Testis (tissue), 3 donors: ENCODE data around the gene GATB. TPM values are rescaled to one million over a fixed set of nuclear protein-coding genes. Genes with fewer than 3 reads are reported as not detected.

Experiments used
- DNase-seq: peaks from one replicate; pipeline ENCODE4 v3.0.0-alpha.2; 2019
- H3K27ac ChIP-seq, 2 donors: fragments of 200-600 bp; sonication (generic); one replicate each; pipeline ENCODE4 v1.5.1; 2019
- H3K27me3 ChIP-seq: fragments of 200-600 bp; sonication (generic); one replicate; pipeline ENCODE4 v1.5.1; 2019
- H3K36me3 ChIP-seq: fragments of 200-600 bp; sonication (generic); one replicate; pipeline ENCODE4 v1.5.1; 2017; ENCODE audit warnings: low read depth; ENCODE audit errors: missing control alignments
- H3K4me1 ChIP-seq: fragments of 200-600 bp; sonication (generic); one replicate; pipeline ENCODE4 v1.5.1; 2019
- H3K4me3 ChIP-seq, 2 donors: fragments of 200-600 bp; sonication (generic); one replicate each; pipeline ENCODE4 v1.5.1; 2017 to 2019
- H3K9me3 ChIP-seq: fragments of 200-600 bp; sonication (generic); one replicate; pipeline ENCODE4 v1.5.1; 2017
- POLR2A ChIP-seq: fragments of 450-650 bp; IDR thresholded peaks from one replicate; pipeline ENCODE4 v1.6.1; 2017; ENCODE audit warnings: antibody characterized with exemption, mild to moderate bottlenecking, moderate library complexity
- WGBS, 2 donors: methylation state at CpG; one replicate each; pipeline ENCODE4 v1.1.5; 2018; 5-methylcytosine and 5-hydroxymethylcytosine counted together
- intact Hi-C: fragments of 100-400 bp; cut with DNase I; formaldehyde crosslinking; loops from one replicate; pipeline ENCODE4 v1.15.1; 2023; ENCODE audit warnings: low total_unique reads
- polyA plus RNA-seq: library from polyadenylated mRNA; stranded (reverse); fragments of 350-450 nt; fragmentation: Illumina TruSeq; extraction: RNeasy Lipid Tissue Mini Kit (QIAGEN cat#74804); gene quantifications from one replicate; pipeline ENCODE4 v1.2.3, GENCODE V29; 2014; ENCODE audit warnings: low read depth, low replicate concordance; ENCODE audit not compliant: insufficient read depth
- total RNA-seq, 2 donors: library from RNA; depleted of rRNA; stranded (reverse); fragments of >200 nt; gene quantifications; one replicate each; pipeline ENCODE4 v1.2.3, GENCODE V29; 2016
- TF ChIP-seq, protein P1 (sequence below), 3 experiments: fragments of 450-650 bp in 2 of 3; fragments of 200-600 bp in 1 of 3; sonication (generic) in 1 of 3; IDR thresholded peaks; one replicate each; pipeline ENCODE4 v1.5.1; 2016 to 2019; ENCODE audit warnings: antibody characterized with exemption in 3 of 3, mild to moderate bottlenecking in 2 of 3, moderate library complexity in 1 of 3

GATB gene
- total and polyA plus RNA-seq, 3 donors from 2014 or later = 21.9 to 49.4 (median 44.7) TPM

DNA sequence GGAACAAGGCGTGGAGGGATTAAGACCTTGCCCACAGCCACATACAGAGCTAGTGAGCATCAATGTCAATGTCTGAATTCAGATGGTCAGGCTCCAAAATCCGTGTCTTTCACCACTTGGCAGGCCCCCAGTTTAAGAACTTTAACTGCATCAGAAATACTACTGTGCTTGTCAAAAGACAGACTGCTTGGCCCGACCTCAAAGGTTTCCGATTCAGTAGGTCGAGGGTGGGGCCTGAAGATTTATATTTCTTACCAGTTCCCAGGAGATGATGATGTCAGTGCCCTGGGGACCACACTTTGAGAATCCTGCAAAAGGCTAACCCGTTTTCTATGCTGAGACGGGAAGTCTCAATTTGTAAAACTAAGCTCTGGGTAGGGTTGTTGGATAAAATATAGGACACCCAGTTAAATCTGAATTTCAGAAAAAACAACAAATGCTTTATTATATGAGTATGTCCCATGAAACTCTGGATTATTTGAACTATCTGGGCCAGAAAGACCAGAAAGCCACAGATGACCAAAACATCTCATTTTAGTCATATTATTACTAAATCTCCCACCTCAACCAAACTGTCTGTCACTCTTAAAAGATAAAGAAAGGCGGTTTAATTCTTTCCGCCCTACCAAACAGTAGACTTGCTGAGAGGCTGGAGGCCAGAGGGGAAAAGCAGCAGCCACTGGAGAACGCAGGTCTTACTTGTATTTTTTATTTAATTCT is 42.7 kb downstream of the GATB start:
- TF ChIP-seq, protein P1, sequence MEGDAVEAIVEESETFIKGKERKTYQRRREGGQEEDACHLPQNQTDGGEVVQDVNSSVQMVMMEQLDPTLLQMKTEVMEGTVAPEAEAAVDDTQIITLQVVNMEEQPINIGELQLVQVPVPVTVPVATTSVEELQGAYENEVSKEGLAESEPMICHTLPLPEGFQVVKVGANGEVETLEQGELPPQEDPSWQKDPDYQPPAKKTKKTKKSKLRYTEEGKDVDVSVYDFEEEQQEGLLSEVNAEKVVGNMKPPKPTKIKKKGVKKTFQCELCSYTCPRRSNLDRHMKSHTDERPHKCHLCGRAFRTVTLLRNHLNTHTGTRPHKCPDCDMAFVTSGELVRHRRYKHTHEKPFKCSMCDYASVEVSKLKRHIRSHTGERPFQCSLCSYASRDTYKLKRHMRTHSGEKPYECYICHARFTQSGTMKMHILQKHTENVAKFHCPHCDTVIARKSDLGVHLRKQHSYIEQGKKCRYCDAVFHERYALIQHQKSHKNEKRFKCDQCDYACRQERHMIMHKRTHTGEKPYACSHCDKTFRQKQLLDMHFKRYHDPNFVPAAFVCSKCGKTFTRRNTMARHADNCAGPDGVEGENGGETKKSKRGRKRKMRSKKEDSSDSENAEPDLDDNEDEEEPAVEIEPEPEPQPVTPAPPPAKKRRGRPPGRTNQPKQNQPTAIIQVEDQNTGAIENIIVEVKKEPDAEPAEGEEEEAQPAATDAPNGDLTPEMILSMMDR (IDR thresholded peaks at IDR 0.05) = no peak
- no peak for TF ChIP-seq POLR2A
- DNase-seq = no peak

DNA sequence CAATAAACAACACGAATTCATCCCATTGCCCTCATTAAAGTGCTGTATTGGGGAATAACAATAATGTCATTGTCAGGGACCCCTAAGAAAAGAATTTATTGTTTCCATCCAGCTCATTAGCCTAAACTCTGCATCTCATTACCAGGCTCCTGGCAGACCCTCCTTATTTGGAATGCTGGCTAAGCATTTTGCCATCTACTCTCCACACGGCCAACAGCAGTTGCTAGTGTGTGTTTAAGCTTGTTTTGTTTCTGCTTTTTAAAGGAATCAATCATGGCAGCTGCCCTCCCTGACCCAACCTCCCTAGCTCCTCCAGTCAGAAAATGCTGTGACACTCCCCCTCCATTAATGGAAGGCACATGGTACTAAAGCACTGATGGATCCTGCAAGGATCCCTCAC is 43.5 kb downstream of the GATB start:
- Histone ChIP-seq H3K36me3 (no peaks in the 10 kb centered on the region), H3K27ac (no peak overlapping the region), H3K4me1 (no peaks in the 10 kb centered on the region), H3K27me3 (no peaks in the 10 kb centered on the region), H3K9me3 (no peaks in the 10 kb centered on the region), H3K4me3 (no peak overlapping the region)
- no peak for DNase-seq
- WGBS, 2 donors = 79 to 85% methylated on average over 2 of the region's 2 CpGs
- intact Hi-C loops = no loop called here
- TF ChIP-seq POLR2A = no peak
- TF ChIP-seq, protein P1 (IDR thresholded peaks at IDR 0.05) = no peak

More for the DNA sequence above, 42.7 kb downstream of the GATB start:
- Histone ChIP-seq H3K9me3 (no peaks in the 10 kb centered on the region), H3K27me3 (no peaks in the 10 kb centered on the region), H3K27ac (no peak overlapping the region), H3K4me3 (no peak overlapping the region), H3K36me3 (no peaks in the 10 kb centered on the region), H3K4me1 (no peaks in the 10 kb centered on the region)
- intact Hi-C loops = no loop called here
- WGBS, 2 donors = 81% methylated on average over 10 of the region's 10 CpGs

DNA sequence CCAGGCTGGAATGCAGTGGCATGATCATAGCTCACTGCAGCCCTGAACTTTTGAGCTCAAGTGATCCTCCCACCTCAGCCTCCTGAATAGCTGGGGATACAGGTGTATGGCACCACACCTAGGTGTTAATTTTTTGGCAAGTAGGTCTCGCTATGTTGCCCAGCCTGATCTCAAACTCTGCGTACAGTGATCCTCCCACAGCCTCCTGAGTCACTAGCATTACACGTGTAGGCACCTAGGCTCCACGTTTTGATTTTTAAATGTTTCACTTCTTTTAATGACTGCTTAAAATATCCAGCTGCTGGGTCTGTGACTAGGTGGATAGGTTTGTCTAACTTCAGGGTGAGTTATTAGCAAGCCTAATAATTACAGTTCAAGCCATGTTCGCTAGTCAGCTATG is 44.5 kb downstream of the GATB start:
- 77 to 89% methylated on average over 5 of the region's 5 CpGs for WGBS, 2 donors
- no peak for TF ChIP-seq POLR2A
- TF ChIP-seq, protein P1 (IDR thresholded peaks at IDR 0.05) = no peak
- Histone ChIP-seq H3K27me3 (no peaks in the 10 kb centered on the region), H3K27ac (no peak overlapping the region), H3K4me1 (no peaks in the 10 kb centered on the region), H3K4me3 (no peak overlapping the region), H3K9me3 (no peaks in the 10 kb centered on the region), H3K36me3 (no peaks in the 10 kb centered on the region)
- no peak for DNase-seq
- intact Hi-C loops = no loop called here

DNA sequence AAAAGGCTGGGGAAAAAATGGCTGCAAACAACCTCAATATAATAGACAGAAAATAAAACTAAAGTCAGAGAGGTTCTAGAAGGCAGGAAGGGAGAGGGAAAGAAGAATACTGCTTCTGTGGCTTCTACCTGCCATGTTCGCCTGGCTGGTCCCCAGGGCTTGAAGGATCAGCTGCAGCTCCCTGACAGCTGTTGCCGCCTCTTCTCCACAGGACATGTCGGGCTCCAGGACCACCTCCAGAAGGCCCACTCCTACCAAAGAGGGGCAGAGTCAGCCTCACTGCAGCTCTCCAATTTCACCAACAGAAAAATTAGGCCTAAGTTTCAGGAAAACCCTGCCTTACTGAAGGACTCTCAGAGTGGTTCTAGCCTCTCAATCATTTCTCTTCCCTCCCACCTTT is 44.9 kb downstream of the GATB start:
- no peak overlapping the region for H3K27ac ChIP-seq

More for the DNA sequence above, 44.9 kb downstream of the GATB start:
- H3K4me3 ChIP-seq = no peak overlapping the region
- no peak for TF ChIP-seq POLR2A
- TF ChIP-seq, protein P1 (IDR thresholded peaks at IDR 0.05) = no peak
- intact Hi-C loops = no loop called here
- no peaks in the 10 kb centered on the region for H3K4me1 ChIP-seq
- no peaks in the 10 kb centered on the region for H3K27me3 ChIP-seq
- no peaks in the 10 kb centered on the region for H3K36me3 ChIP-seq
- no peak for DNase-seq
- 90 to 97% methylated on average over 3 of the region's 3 CpGs for WGBS, 2 donors
- H3K9me3 ChIP-seq = no peaks in the 10 kb centered on the region
